Bronchial epithelial cell (primary cell): ENCODE measurements around the gene CCND1. TPM values are rescaled to one million over a fixed set of nuclear protein-coding genes. Genes with fewer than 3 reads are reported as not detected.
"Not testable (repeated sequence)": the region's sequence is repeated elsewhere in the genome, so short reads cannot be mapped to it uniquely, and the experiment has no call there.

Experiments used
- DNase-seq: peaks from one replicate; pipeline ENCODE4 v3.0.0-alpha.2; 2010; ENCODE audit warnings: low read depth
- FAIRE-seq: peaks from 2 replicates; lab custom pipeline; 2011; peaks lifted over from hg19 to GRCh38; lab: Jason Lieb, UNC
- H3K27me3 ChIP-seq: 2 replicates; pipeline ENCODE4 v1.5.1; 2011; ENCODE audit warnings: low read length; ENCODE audit not compliant: control insufficient read depth, insufficient read depth
- H3K36me3 ChIP-seq: 2 replicates; pipeline ENCODE4 v1.5.1; 2011; ENCODE audit warnings: low read length; ENCODE audit not compliant: control insufficient read depth, insufficient read depth
- H3K4me3 ChIP-seq: 2 replicates; pipeline ENCODE4 v1.5.1; 2011; ENCODE audit warnings: mild to moderate bottlenecking, low read depth, low read length, control low read depth
- CTCF ChIP-seq: IDR thresholded peaks from 2 replicates; pipeline ENCODE4 v1.5.1; 2011; ENCODE audit warnings: mild to moderate bottlenecking, moderate library complexity, low read length, control low read depth, inconsistent platforms; ENCODE audit not compliant: insufficient read depth, severe bottlenecking
- total RNA-seq: library from RNA; depleted of rRNA; stranded (reverse); fragments of >200 nt; gene quantifications from 2 replicates; pipeline ENCODE4 v1.2.1, GENCODE V29; 2014

Gene CCND1
- total RNA-seq, 1 donor from 2014 or later: 198 TPM

- Histone ChIP-seq H3K4me3 (no peak overlapping the region), H3K27me3 (peaks cover 5% of the 10 kb centered on the region)
- FAIRE-seq: no peak
Observed at GRCh38 chr11:69614085-69614484, 26.9 kb upstream of the CCND1 start.

DNA sequence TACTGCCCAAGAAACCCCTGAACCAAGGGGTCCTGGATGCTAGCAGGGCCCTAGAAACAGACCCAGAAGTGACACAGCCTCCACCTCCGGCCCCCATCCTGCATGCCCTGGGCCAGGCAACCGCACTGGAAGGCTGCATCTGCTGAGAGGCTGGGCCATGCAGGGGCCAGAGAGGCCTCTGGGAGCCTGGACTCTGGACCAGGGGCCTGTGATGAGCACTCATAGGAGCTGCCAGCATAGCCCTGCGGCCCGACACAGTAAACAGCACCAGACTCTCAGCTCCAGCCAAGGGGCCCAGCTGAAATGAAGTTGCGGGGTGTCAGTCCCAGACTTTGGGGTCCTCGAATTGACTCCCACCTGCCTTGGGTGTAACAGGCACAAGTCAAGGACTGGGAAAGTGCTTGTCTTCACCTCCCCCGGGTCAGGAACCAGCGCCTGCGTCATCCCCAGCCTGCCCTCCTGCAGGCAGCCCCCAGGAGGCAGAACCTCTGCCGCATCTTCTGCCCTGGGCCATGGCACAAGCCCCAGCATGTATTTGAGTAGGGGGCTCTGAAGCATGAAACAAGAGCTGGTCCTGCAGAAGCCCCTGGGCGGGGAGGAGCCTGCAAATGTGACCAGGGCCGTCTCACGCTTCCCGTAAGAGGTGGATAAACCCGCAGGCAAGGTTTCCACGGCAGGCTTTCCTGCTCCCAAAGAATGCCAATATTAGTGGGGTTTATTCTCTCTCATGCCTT, 25.2 kb upstream of the CCND1 start:
- no peak for TF ChIP-seq CTCF
- DNase-seq (no peak), FAIRE-seq (no peak)
- H3K36me3 ChIP-seq: no peaks in the 10 kb centered on the region
- no peak overlapping the region for H3K4me3 ChIP-seq
- H3K27me3 ChIP-seq: peaks cover 5% of the 10 kb centered on the region

More at GRCh38 chr11:69614085-69614484, 26.9 kb upstream of the CCND1 start:
- H3K36me3 ChIP-seq: no peaks in the 10 kb centered on the region
- no peak for DNase-seq
- TF ChIP-seq CTCF: no peak

DNA sequence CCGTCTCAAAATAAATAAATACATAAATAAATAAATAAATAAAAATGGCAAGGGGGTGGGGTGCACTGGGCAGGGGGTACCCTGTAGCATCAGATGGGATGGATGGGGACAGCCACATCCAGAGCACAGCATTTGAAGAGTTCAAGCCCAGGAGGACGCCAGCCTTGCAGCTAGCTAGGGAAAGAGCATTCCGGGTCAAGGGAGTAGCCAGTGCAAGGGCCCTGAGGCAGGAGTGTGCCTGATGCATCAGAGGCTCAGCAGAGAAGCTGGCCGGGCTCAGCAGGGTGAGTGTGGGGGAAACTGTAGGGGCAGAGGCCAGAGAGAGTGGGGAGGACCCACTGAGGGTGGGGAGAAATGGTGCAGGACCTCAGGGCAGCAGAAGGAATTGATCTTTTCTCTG, 23.7 kb upstream of the CCND1 start:
- TF ChIP-seq CTCF: no peak
- DNase-seq: no peak
- FAIRE-seq: no peak
- Histone ChIP-seq H3K36me3 (no peaks in the 10 kb centered on the region), H3K4me3 (no peak overlapping the region), H3K27me3 (peaks cover 5% of the 10 kb centered on the region)

GRCh38 chr11:69617682-69618081, 23.3 kb upstream of the CCND1 start:
- no peaks in the 10 kb centered on the region for H3K36me3 ChIP-seq
- FAIRE-seq (no peak), DNase-seq (no peak)
- H3K27me3 ChIP-seq: peaks cover 5% of the 10 kb centered on the region
- TF ChIP-seq CTCF: no peak
- no peak overlapping the region for H3K4me3 ChIP-seq

GRCh38 chr11:69618237-69618636, 22.7 kb upstream of the CCND1 start:
- Histone ChIP-seq H3K36me3 (no peaks in the 10 kb centered on the region), H3K4me3 (no peak overlapping the region), H3K27me3 (peaks cover 5% of the 10 kb centered on the region)
- FAIRE-seq (peak; percentile 88), DNase-seq (no peak)
- TF ChIP-seq CTCF: no peak

GRCh38 chr11:69620683-69621290, 20.2 kb upstream of the CCND1 start:
- H3K27me3 ChIP-seq: peaks cover 3% of the 10 kb centered on the region
- no peaks in the 10 kb centered on the region for H3K36me3 ChIP-seq
- no peak overlapping the region for H3K4me3 ChIP-seq
- TF ChIP-seq CTCF: no peak
- peak; percentile 30 for DNase-seq
- no peak for FAIRE-seq

GRCh38 chr11:69622097-69622681, 18.8 kb upstream of the CCND1 start:
- DNase-seq, H3K27me3 ChIP-seq, H3K36me3 ChIP-seq, FAIRE-seq, H3K4me3 ChIP-seq: not testable (repeated sequence)
